GM23338 (cell line): ENCODE data around the gene EPHA4. TPM values are rescaled to one million over a fixed set of nuclear protein-coding genes. Genes with fewer than 3 reads are reported as not detected.
A peak's percentile ranks its signal among the peaks of the same experiment; 100 is the strongest.

Experiments used
- ATAC-seq: fragments of 200-7000 bp; cut with Tn5 transposase; 3 replicates; pipeline ENCODE4 v1.9.1; 2020
- DNase-seq: peaks from one replicate; pipeline ENCODE4 v3.0.0-alpha.2; 2015; ENCODE audit warnings: low spot score
- H2AFZ ChIP-seq: fragments of 200-600 bp; sonication (generic); 2 replicates; pipeline ENCODE4 v1.8.0; 2016; ENCODE audit warnings: antibody characterized with exemption, mild to moderate bottlenecking, moderate library complexity
- H3F3A ChIP-seq: fragments of 200-600 bp; sonication (generic); replicated peaks from 2 replicates; pipeline ENCODE4 v1.8.0; 2017; ENCODE audit warnings: antibody characterized with exemption, mixed run types, low read depth
- H3K27ac ChIP-seq: fragments of 200-600 bp; sonication (generic); 2 replicates; pipeline ENCODE4 v1.6.1; 2016; ENCODE audit warnings: low read depth
- H3K27me3 ChIP-seq: fragments of 200-600 bp; sonication (generic); 2 replicates; pipeline ENCODE4 v1.8.0; 2016; ENCODE audit warnings: mild to moderate bottlenecking, mixed run types, moderate library complexity; ENCODE audit not compliant: insufficient read depth
- H3K36me3 ChIP-seq: fragments of 200-600 bp; sonication (generic); 2 replicates; pipeline ENCODE4 v1.8.0; 2016; ENCODE audit warnings: mild to moderate bottlenecking; ENCODE audit not compliant: insufficient read depth
- H3K4me1 ChIP-seq: fragments of 200-600 bp; sonication (generic); 2 replicates; pipeline ENCODE4 v1.8.0; 2016; ENCODE audit warnings: mild to moderate bottlenecking, moderate library complexity; ENCODE audit not compliant: insufficient read depth
- H3K4me2 ChIP-seq: fragments of 200-600 bp; sonication (generic); 2 replicates; pipeline ENCODE4 v1.7.1; 2017; ENCODE audit warnings: mixed run types
- H3K4me3 ChIP-seq: fragments of 200-600 bp; sonication (generic); 2 replicates; pipeline ENCODE4 v1.6.1; 2016; ENCODE audit warnings: mixed run types
- H3K79me2 ChIP-seq: fragments of 200-600 bp; sonication (generic); replicated peaks from 2 replicates; pipeline ENCODE4 v1.8.0; 2017; ENCODE audit warnings: mild to moderate bottlenecking; ENCODE audit not compliant: insufficient read depth
- H3K9me2 ChIP-seq: fragments of 200-600 bp; sonication (generic); 2 replicates; pipeline ENCODE4 v1.8.0; 2017; ENCODE audit not compliant: insufficient read depth
- H4K20me1 ChIP-seq: fragments of 200-600 bp; sonication (generic); replicated peaks from 2 replicates; pipeline ENCODE4 v1.8.0; 2017; ENCODE audit warnings: mild to moderate bottlenecking; ENCODE audit not compliant: insufficient read depth
- H3K27ac Mint-ChIP-seq: 2 replicates; pipeline ENCODE4 v1.8.0; 2020; ENCODE audit warnings: inconsistent platforms, mild to moderate bottlenecking, moderate library complexity, mixed read lengths
- H3K27me3 Mint-ChIP-seq: 3 replicates; pipeline ENCODE4 v1.8.0; 2022; ENCODE audit warnings: low read depth, mild to moderate bottlenecking, moderate library complexity, mixed read lengths, inconsistent platforms; ENCODE audit not compliant: insufficient read depth, poor library complexity
- H3K36me3 Mint-ChIP-seq: 3 replicates; pipeline ENCODE4 v1.8.0; 2021; ENCODE audit warnings: low read depth, mild to moderate bottlenecking, inconsistent platforms, moderate library complexity, mixed read lengths
- H3K4me1 Mint-ChIP-seq: 3 replicates; pipeline ENCODE4 v1.8.0; 2020; ENCODE audit warnings: mild to moderate bottlenecking, inconsistent platforms, mixed read lengths
- H3K4me3 Mint-ChIP-seq: 3 replicates; pipeline ENCODE4 v1.8.0; 2021; ENCODE audit warnings: moderate library complexity, mild to moderate bottlenecking, inconsistent platforms, mixed read lengths
- H3K9me3 Mint-ChIP-seq: 3 replicates; pipeline ENCODE4 v1.8.0; 2020; ENCODE audit warnings: moderate library complexity, mild to moderate bottlenecking, inconsistent platforms, mixed read lengths
- CTCF ChIP-seq, 2 experiments: fragments of 200-600 bp in 1 of 2; sonication (generic) in 1 of 2; conservative IDR thresholded peaks; 2 replicates each; pipeline versions ENCODE4 v1.5.1 to v1.6.1; 2016 to 2017; ENCODE audit warnings: antibody characterized with exemption in 2 of 2, low read depth in 2 of 2, mild to moderate bottlenecking in 2 of 2, moderate library complexity in 1 of 2
- EZH2 ChIP-seq: fragments of 200-600 bp; sonication (generic); IDR thresholded peaks from one replicate; pipeline ENCODE4 v1.8.0; 2017; ENCODE audit warnings: antibody characterized with exemption, mild to moderate bottlenecking, low read depth; ENCODE audit not compliant: unreplicated experiment
- NANOG ChIP-seq: IDR thresholded peaks from 2 replicates; pipeline ENCODE4 v1.6.1; 2016; ENCODE audit warnings: antibody characterized with exemption, borderline replicate concordance
- REST ChIP-seq: IDR thresholded peaks from one replicate; pipeline ENCODE4 v1.6.1; 2018; ENCODE audit warnings: antibody characterized with exemption; ENCODE audit not compliant: unreplicated experiment
- STAT1 ChIP-seq: IDR thresholded peaks from one replicate; pipeline ENCODE4 v1.6.1; 2016; ENCODE audit warnings: antibody characterized with exemption; ENCODE audit not compliant: unreplicated experiment
- ZNF114 ChIP-seq: fragments of 250-450 bp; sonication (Bioruptor Pico); IDR thresholded peaks from 2 replicates; pipeline ENCODE4 v1.5.0; 2020; ENCODE audit warnings: mild to moderate bottlenecking, moderate library complexity
- ZNF331 ChIP-seq: fragments of 250-450 bp; sonication (Bioruptor Pico); IDR thresholded peaks from 2 replicates; pipeline ENCODE4 v1.5.0; 2020; ENCODE audit warnings: low read depth, mild to moderate bottlenecking, moderate library complexity
- polyA plus RNA-seq: library from polyadenylated mRNA; unstranded; fragments of >200 nt; fragmentation: Nextera tagmentation; extraction: Ambion mirVana; gene quantifications from 2 replicates; pipeline ENCODE4 v1.2.1, GENCODE V29; 2016
- total RNA-seq: library from RNA; depleted of rRNA; stranded (reverse); fragments of >200 nt; shearing (Covaris generic); gene quantifications from 2 replicates; pipeline ENCODE4 v1.2.3, GENCODE V29; 2014
- TF ChIP-seq, protein P1 (sequence below): IDR thresholded peaks from 2 replicates; pipeline ENCODE4 v1.6.1; 2016; ENCODE audit warnings: antibody characterized with exemption

Gene EPHA4
- total and polyA plus RNA-seq, 2 experiments from 2014 or later, result 4.1 to 6.2 TPM

GRCh38 chr2:221392228-221392881 is 179.7 kb downstream of the EPHA4 start:
- Mint-ChIP-seq H3K36me3 (no peaks in the 10 kb centered on the region), H3K27ac (no peak overlapping the region), H3K27me3 (peaks cover 2% of the 10 kb centered on the region), H3K9me3 (no peaks in the 10 kb centered on the region), H3K4me1 (peaks cover 2% of the 10 kb centered on the region; the same call in 1 of the 3 replicates), H3K4me3 (no peak overlapping the region)
- Histone ChIP-seq H4K20me1 (no peaks in the 10 kb centered on the region), H3K27ac (no peak overlapping the region), H3K4me1 (no peaks in the 10 kb centered on the region), H3K36me3 (no peaks in the 10 kb centered on the region), H3K4me3 (no peak overlapping the region), H3K27me3 (no peaks in the 10 kb centered on the region), H3F3A (no peaks in the 10 kb centered on the region), H3K9me2 (no peaks in the 10 kb centered on the region), H2AFZ (peak overlapping the region; percentile 29; the same call in 1 of the 2 replicates), H3K79me2 (no peaks in the 10 kb centered on the region), H3K4me2 (no peak overlapping the region)
- ATAC-seq, result no peak
- DNase-seq, result no peak
- TF ChIP-seq STAT1 (no peak), NANOG (no peak), ZNF331 (no peak), EZH2 (no peak), REST (no peak), CTCF (conservative IDR thresholded peaks at IDR 0.05; ENCODE audit: low read depth in 2 of 2) (no peak)

DNA sequence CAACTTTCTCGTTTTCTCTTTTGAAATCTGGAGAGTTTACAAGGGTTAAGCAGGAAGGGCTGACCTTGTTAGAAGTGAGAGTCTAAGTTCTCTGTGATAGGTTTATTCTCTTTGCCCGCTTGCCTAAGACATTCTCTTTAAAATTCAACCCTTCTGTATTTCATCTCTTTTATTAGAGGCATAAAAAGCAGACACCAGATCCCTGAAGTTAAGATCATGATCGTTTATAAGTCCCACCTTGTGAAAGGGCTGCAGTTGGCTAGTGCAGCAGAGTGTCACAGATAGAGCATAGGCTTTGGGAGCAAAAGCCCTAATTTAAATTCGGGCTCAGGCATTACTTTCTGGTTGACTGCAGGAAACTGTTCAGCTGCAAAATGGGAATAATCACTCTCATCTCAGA is 181.2 kb downstream of the EPHA4 start:
- Histone ChIP-seq H3F3A (no peaks in the 10 kb centered on the region), H3K79me2 (no peaks in the 10 kb centered on the region), H3K4me1 (no peaks in the 10 kb centered on the region), H3K4me2 (no peak overlapping the region), H3K27me3 (no peaks in the 10 kb centered on the region), H3K36me3 (no peaks in the 10 kb centered on the region), H4K20me1 (no peaks in the 10 kb centered on the region), H3K9me2 (no peaks in the 10 kb centered on the region), H3K27ac (no peak overlapping the region), H3K4me3 (no peak overlapping the region), H2AFZ (0 out of 2 replicates have a peak overlapping the region, but pooled peaks have one; percentile 44)
- H3K36me3 Mint-ChIP-seq, result no peaks in the 10 kb centered on the region
- H3K4me1 Mint-ChIP-seq, result peaks cover 2% of the 10 kb centered on the region; the same call in 1 of the 3 replicates
- no peak overlapping the region for H3K4me3 Mint-ChIP-seq
- H3K9me3 Mint-ChIP-seq, result no peaks in the 10 kb centered on the region
- no peak; the same call in 2 of the 3 replicates for ATAC-seq
- no peak overlapping the region for H3K27ac Mint-ChIP-seq
- DNase-seq, result no peak
- peaks cover 2% of the 10 kb centered on the region for H3K27me3 Mint-ChIP-seq
- TF ChIP-seq, protein P1, sequence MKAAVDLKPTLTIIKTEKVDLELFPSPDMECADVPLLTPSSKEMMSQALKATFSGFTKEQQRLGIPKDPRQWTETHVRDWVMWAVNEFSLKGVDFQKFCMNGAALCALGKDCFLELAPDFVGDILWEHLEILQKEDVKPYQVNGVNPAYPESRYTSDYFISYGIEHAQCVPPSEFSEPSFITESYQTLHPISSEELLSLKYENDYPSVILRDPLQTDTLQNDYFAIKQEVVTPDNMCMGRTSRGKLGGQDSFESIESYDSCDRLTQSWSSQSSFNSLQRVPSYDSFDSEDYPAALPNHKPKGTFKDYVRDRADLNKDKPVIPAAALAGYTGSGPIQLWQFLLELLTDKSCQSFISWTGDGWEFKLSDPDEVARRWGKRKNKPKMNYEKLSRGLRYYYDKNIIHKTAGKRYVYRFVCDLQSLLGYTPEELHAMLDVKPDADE, result no peak
- no peak for TF ChIP-seq ZNF114 (CRISPR knock-in tag)
- TF ChIP-seq CTCF (conservative IDR thresholded peaks at IDR 0.05; ENCODE audit: low read depth in 2 of 2), result no peak
